GM21515 (cell line): ENCODE results near the gene C16orf89.

ENCODE experiments used
- ATAC-seq: cut with Tn5 transposase; IDR thresholded peaks from one replicate; pipeline ENCODE4 v1.9.1; 2021; ENCODE audit not compliant: unreplicated experiment

The C16orf89 gene

DNA sequence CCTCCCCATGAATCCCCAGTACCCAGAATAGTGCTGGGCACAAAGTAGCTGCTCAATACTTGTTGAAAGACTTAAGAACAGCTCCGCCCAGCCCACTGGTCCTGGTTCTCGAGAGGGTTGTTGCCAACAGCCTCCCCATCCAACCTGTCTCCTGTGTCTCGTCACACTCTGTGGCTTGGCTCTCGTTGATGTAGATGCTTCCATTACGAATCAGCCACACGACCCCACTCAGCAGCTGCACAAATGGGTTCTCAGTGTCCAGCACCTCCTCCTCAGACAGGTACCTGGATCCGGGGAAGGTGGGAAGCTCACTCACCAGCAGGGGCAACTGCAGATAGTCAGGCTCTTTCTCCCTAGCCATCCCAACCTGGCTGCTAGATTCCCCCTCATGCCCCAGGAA, 34.2 kb downstream of the C16orf89 start:
- ATAC-seq, result no peak

DNA sequence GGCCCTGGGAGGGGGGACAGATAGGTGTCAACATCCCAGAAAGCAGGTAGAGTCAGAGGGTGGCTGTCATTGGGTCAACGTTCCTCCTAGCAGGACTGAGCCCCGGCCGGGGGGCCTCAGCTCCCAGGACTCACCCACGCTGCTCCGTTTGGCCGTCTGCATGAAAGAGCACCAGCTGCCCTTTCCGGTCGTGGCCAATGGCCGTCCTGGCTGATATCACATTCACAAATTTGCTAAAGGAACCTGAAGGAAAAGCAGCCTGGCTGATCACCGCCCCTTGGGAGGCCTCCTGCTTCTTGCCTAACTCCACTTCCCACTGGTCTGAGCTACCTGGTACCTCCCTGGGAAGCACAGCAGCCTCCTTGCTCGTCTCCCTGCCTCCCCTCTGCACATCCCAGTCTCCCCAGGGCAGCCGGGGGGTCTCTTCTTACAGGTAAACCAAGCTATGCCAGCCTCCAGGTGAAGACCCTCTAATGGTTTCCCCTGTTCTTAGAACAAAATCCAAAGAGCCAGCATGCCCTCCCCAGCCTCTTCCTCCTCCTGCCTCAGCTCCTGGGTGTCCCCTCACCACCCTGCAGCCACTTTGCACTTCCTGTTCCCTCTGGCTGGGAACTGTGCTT, 35.4 kb downstream of the C16orf89 start:
- ATAC-seq, result no peak

GRCh38 chr16:5028950-5029475, 36.7 kb downstream of the C16orf89 start:
- ATAC-seq, result no peak

DNA sequence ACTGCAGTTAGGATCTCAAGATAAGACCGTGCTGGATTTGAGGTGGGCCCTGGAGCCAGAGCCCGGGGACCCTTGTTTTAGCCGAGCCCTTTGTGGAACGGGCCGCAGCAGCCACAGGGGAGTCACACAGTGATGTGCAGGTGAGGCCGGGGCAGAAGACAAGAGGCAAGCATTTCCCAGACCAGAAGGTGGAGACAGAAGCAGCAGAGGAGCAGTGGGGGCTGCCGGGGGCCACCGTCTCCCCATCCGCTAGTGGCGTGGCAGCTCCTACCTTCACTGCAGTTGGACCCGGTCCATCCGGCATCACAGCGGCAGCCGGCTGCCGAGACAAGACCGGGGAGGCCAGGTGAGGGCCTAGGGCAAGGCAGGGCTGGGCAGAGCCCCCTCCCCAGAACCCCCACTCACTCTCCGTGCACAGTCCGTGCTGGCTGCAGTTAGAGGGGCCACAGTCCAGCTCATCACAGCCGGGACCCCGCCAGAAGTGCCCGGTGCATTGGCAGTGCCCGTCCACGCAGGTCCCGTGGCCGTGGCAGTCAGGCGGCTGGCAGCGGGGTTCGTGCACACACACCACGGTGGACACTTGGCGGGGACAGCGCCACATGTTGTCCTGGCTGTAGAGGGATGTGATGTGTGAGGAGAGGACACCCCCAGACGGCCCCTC, 38.1 kb downstream of the C16orf89 start:
- no peak for ATAC-seq

DNA sequence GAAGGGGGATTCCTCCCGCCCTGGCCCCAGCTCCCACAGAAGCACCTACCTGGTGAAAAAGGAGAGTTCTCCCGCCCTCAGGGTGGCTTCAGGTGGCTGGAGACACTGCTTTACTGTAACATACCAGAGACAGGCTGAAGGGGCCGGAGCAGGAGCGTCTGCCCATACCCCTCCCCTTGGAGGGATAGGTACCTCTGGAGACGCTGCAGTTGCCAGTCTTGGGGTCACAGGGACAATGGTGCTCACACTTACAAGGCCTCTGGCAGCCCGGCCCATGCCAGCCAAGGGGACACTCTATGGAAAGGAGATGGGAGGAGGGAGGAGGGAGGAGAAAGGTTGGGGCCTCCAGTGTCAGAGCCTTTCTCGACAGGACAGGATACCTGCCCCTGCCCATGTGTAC, 38.7 kb downstream of the C16orf89 start:
- ATAC-seq, result no peak

GRCh38 chr16:5026664-5027063, 39.1 kb downstream of the C16orf89 start:
- no peak for ATAC-seq

DNA sequence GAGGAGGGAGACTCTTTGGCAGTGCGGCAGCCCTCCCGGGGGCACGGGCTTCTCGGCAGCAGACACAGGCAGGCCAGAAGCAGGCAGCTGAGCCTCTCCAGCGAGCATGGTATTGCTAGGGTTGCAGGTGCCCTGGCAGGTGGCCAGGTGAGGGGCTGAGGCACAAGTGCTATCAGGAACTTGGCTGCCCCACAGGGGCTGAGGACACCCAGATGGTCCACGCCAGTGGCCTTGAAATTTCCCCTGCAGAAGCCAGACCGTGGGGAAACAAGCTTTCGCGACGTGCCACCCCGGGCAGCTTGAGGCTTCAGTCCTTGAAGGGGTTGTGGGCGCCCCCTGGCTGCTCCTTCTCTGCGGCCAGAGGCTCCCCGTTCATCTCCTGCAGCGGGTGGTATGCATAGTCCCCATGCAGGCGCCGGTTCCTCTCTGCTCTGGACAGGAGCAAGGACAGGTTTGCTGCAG, 40.6 kb downstream of the C16orf89 start:
- ATAC-seq, result no peak

- ATAC-seq, result no peak
These were observed 41.1 kb downstream of the C16orf89 start for GRCh38 chr16:5024632-5025031.

DNA sequence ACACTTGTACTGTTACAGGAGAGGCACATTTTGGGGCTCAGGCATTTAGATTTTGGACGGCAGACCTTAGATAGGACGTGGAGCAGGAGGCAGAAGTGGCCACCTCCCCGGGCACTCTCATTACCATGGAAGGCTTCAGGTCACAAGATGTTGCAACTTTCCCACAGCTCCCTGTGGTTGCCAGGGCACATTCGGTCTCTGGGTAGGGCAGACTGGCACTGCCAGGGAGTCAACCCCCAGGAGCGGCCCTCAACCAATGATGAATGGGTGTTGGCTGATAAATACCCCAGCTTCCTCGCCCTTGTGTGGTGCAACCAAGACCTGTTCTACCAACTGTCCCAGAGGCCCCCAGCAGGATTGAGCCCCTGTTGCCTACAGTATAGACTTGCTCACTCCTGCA, 43.2 kb downstream of the C16orf89 start:
- ATAC-seq, result no peak

- no peak for ATAC-seq
These were observed 45.2 kb downstream of the C16orf89 start for GRCh38 chr16:5020551-5020950.

GRCh38 chr16:5019775-5020174, 46.0 kb downstream of the C16orf89 start:
- ATAC-seq, result no peak

GRCh38 chr16:5018793-5019192, 47.0 kb downstream of the C16orf89 start:
- no peak for ATAC-seq

GRCh38 chr16:5017678-5017969, 48.1 kb downstream of the C16orf89 start:
- ATAC-seq, result no peak

DNA sequence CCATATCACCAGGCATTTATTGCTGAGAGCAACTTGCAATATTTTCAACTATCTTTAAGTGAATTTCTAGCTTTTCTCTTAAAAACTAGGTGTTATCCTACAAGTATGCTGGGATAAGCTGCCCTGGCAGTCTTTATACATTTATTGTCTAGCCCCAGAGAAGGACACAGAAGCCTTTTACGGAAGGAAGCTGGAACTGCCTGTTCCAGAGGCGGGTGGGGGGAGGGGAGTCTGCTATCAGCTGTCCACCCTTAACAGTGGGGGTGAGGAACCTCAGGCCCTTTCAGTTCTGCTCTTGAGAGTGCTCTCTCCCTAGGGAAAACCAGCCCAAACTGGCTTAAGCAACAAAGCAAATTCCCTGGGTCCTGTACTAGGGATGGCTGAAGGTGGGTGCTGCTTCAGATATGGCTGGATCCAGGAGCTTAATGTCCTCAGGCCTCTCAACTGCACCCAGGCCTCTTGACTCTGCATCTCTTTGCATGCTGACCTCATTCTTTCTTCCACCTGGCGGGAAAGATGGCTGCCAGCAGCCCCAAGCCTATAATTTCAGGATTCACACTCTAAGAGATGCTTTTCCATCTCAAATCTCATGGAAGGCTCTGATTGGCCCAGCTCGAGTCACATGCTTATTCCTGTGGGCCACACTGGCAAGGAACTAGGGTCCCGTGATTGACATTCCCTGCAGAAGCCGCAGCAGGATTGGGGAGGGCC, 48.6 kb downstream of the C16orf89 start:
- ATAC-seq, result no peak

DNA sequence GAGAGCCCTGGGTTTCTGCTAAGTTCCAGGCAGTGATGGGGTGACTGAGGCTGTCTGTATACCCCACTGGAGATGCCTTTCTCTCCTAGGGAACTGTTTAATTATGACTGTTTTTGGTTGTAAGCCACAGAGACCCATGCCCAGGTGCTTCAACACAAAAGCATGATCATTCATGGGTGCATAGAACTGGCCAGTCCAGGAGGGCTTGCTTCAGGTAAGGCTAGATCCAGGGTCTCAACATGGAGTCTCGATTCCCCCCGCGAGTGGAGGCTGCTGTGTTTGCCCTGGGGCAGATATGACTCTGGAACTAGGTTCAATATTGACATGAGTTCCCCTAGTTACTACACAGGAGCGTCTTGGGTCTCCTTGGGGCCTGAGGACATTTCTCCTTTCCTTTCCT, 49.9 kb downstream of the C16orf89 start:
- ATAC-seq, result no peak

DNA sequence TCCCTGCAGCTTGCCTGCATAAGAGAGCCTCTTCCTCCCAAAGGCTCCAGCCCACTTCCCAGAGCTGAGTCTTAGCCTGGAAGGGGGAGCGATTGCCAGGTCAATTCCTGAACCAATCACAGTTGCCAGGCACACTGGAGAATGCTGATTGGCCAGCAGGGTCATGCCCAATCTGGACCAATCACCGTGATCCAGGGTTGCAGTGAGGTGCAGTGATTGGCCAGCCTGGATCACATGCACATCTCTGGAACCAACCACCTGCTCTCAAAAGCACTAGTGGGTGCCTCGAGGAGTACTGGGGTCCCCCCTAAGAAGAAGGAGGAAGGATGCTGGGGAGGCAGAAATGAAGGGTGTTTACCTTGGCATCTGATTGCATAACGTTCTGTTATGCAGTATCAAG, 50.4 kb downstream of the C16orf89 start:
- ATAC-seq, result no peak

DNA sequence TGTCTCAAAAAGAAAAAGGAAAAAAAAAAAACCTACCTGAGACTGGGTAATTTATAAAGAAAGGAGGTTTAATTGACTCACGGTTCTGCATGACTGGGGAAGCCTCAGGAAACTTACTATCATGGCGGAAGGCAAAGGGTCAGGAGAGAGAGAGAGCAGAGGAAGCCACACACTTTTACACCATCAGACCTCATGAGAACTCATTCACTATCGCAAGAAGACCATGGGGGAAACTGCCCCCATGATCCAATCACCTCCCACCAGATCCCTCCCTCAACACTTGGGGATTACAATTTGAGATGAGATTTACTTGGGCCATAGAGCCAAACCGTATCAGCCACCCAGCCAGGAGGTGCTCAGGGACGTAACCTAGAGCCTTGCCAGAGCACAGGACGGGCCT, 52.9 kb downstream of the C16orf89 start:
- no peak for ATAC-seq

DNA sequence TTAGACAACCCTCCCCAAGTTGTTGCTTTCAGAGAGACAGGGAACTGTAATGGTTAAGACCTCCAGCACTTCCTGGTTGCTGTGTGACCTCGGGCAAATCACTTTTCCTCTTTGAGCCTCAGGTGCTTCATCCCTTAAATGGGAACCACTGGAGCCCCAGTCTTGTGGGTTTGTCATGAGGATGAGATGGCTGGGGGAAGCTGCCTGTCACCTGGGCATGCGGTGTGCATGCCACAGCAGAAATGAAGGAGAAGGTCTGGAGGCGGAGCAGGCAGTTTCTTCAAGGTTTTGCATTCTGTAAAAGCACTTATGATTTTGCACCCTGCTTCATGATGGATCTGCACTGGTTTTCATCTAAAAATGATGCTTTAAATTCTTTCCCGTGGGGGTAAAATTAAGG, 54.1 kb downstream of the C16orf89 start:
- ATAC-seq, result no peak

DNA sequence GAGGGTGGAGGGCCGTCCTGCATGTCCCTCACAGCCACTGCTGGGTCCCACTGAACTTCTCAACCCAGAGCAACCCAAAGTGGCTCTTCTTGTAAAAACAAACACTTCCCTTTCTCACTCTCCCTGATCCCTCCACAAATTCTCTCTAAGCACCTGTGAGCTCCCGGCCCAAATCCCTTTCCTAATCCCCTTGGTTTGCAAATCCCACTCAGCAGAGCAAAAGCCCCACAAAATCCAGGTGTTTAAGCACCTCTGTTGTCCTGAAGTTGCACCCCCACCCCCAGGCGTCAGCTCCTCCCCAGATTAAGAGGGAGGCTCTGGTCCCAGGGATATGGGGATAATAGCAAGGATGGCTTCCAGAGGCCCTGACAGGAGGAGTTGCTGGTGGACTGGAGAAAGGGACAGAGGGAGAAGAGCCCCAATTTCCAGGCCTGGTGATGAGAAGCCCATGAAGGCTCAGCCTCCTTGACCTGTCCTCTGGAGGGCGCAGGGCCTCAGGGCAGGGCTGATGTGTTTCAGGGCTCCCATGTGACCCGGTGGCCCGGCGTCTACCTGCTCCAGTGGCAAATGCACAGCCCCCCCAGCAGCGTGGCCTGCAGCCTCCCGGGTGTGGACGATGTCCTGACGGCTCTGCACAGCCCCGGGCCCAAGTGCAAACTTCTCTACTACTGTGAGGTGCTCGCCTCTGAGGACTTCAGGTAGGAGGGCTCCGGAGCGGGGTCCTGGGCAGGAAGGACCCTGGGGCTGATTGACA, 55.0 kb downstream of the C16orf89 start:
- ATAC-seq, result no peak

DNA sequence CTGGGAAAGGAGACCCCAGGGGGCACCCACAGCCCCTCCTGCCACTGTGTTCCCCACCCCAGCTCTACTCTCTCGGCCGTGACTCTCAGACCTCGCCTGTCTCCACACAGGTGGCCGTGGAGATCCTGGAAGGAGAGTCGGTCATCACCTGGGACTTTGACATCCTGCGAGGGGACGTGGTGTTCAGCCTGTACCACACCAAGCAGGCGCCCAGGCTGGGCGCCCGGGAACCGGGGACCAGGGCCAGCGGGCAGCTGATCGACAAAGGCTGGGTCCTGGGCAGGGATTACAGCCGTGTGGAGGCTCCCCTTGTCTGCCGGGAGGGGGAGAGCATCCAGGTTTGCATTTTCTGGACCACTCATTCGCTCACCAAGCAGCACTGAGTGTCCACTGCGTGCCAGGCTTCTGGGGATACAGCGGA, 57.4 kb downstream of the C16orf89 start:
- no peak for ATAC-seq

DNA sequence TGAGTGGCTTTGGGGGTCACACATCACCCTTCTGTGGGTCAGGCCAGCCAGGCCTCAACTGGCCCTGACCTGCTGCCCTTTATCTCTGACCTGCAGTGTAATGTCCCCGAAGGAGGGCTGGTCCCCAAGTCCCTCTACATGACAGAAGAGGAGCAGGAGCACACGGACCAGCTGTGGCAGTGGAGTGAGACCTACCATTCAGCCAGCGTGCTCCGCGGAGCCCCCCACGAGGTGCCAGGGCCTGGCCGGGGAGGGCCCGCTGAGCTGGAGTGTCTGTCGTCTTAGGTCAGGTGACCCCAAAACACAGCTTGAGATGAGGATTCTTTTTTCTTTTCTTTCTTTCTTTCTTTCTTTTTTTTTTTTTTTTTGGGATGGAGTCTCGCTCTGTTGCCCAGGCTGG, 58.5 kb downstream of the C16orf89 start:
- ATAC-seq, result no peak
